Measurements from ENCODE around the gene CHRND.
"Not testable (repeated sequence)": the region's sequence is repeated elsewhere in the genome, so short reads cannot be mapped to it uniquely, and the experiment has no call there.

The CHRND gene

DNA sequence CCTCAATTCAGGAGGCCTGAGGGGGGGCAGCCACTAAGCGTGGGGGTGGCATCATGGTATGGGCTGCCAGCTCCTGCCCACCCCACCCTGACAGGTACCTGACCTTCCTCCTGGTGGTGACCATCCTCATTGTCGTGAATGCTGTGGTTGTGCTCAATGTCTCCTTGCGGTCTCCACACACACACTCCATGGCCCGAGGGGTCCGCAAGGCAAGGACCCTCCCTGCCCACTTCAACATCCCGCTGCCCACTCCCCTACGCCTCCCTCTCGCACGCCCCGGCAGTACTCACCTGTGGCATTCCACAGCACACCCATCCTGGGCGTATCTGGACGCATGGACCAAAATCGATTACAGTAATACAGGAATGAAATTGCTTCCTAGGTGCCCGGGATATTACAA, 17.5 kb downstream of the CHRND start:
- no peak for DNase-seq (ENCODE audit: low read depth)

DNA sequence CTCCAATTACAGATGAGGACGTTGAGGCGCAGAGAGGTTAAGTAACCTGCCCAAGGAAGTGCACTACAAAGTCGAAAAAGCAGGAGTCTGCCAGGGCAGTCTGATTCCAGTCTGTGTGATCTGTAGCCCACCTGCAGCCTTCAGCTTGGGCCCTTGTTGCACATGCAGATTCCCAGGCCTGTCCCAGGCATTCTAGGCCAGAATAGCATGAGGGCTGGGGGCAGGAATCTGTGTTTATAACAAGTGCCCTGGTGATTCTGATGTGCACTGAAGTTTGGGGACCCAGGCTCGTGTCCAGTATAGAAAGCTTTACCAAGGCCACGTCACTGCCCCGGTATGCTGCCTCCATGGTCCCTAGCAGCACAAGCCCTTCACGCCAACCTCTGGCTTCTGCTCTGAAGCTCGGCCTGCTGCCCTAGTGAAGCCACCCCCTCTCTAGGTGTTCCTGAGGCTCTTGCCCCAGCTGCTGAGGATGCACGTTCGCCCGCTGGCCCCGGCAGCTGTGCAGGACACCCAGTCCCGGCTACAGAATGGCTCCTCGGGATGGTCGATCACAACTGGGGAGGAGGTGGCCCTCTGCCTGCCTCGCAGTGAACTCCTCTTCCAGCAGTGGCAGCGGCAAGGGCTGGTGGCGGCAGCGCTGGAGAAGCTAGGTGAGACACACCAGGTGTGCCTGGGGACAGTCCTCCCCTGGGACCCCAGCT, 18.1 kb downstream of the CHRND start:
- DNase-seq (ENCODE audit: low read depth) = no peak

DNA sequence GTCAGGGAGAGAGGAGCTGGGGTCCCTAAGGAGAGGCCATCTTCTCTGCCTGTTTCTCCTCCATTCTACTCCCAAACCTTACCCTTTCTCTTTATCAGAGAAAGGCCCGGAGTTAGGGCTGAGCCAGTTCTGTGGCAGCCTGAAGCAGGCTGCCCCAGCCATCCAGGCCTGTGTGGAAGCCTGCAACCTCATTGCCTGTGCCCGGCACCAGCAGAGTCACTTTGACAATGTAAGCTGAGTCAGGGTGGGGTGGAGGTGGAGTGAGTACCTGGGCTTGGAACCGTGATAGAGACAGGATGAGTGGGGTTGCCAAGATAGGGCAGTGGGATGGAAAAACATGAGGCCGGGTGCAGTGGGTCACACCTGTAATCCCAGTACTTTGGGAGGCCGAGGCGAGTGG, 18.7 kb downstream of the CHRND start:
- DNase-seq (ENCODE audit: low read depth) = no peak

DNA sequence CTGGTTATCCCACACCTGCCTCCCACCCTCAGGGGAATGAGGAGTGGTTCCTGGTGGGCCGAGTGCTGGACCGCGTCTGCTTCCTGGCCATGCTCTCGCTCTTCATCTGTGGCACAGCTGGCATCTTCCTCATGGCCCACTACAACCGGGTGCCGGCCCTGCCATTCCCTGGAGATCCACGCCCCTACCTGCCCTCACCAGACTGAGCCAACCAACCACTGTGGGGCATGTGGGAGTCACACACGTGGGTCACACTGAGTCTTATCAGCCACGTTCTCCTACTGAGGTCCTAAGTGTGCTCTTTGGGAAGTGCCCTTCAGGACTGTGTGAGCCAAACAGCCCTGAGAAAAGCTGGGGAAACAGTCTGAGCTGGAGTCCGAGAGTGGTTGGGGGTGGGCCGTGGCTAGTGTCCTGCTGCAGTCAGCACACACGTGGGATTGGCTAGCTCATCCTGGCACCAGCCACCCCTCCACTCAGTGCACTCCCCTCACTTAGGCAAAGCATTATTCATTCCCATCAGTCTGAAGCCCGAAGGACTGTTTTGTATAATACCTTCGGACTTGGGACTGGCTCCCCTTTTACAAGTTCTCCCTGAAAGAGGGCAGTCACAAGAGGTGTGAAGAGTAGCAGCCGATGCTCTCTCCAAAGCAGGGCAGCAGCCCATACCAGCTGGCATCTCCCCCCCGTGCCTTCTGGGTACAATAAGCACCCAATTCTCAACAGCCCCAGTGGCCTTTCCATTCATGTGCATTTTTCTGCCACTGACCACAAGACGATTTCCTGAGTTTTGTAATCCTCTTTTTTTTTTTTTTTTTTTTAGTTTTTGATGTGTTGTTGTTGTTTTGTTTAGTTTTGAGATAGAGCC, 19.8 kb downstream of the CHRND start:
- no peak for DNase-seq (ENCODE audit: low read depth)

DNA sequence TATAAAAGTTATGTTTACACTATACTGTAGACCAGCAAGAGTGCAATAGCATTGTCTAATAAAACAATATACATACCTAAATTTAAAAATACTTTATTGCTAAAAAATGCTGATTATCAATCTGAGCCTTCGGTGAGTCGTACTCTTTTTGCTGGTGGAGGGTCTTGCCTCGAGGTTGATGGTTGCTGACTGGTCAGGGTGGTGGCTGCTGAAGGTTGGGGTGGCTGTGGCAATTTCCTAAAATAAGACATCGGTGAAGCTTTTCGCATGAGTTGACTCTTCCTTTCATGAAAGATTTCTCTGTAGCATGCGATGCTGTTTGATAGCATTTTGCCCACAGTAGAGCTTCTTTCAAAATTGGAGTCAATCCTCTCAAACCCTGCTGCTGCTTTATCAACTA, 22.0 kb downstream of the CHRND start:
- no peak for DNase-seq (ENCODE audit: low read depth)

DNA sequence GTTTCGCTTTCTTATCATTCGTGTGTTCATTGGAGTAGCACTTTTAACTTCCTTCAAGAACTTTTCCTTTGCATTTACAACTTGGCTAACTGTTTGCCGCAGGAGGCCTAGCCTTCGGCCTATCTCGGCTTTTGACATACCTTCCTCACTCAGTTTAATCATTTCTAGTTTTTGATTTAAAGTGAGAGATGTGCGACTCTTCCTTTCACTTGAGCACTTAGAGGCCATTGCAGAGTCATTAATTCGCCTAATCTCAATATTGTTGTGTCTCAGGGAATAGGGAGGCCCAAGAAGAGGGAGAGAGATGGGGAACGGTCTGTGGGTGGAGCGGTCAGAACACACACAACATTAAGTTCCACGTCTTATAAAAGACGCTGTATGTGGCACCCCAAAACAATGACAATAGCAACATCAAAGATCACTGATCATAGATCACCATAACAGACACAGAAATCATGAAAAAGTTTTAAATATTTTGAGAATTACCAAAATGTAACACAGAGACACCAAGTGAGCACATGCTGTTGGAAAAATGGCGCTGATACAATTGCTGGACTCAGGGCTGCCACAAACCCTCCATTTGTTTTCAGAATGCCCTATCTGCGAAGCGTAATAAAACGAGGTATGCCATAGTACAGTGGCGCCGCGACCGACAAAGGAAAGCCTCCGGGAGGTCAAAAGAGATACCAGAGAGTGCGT, 23.8 kb downstream of the CHRND start:
- peak; percentile 15 for DNase-seq (ENCODE audit: low read depth)

DNA sequence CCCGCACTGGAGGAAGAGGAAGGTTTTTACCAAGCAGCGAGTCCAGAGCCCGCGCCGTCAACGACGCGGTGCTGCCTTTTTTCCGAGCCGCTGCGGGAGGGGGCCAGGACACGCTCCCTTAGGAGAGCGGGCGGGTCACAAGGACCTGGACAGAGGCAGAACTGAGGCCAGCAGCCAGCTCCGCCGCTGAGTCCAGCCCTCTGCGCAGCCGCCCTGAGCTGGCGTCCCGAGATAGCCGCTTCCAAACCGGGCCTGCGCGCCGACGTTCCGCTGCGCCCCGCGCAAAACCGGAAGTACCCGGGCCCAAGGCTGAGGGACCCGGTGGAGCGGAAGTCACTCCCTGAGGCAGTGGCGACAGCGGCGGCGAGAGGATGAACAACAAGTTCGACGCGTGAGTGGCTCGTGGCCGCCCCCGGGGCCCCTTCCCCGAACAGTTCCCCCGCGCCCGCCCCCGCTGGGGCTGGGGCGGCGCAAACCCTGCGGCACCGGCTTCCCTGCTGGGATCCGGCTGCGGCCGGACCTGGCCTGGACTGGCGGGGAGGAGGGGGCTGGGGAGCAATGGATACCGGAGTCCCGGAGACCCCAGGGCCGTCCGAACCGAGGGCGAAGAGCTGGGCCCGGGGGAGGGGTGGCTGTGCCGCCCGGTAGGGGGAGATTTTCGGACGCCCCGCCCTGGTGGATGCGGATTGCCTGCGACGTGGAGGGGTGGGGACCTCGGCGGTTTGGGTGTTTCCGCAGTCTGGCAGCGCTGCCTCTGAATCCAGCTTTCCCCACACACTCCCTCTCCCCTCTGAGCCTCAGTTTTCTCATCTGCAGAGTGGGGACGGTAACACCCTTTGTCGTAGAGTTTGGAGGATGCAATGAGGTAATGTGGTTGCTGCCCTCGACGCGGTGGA, 24.6 kb downstream of the CHRND start, which contains the start of the genes EIF4E2 and TIGD1:
Gene EIF4E2 (plus strand): TSS at position 336 of the 896 bp plus-strand sequence. CDS start 36 bp downstream, at position 372.
Gene TIGD1 (minus strand): TSS at position 204 of the 896 bp plus-strand sequence. CDS start 675 bp downstream, outside the sequence.
- DNase-seq (ENCODE audit: low read depth) = peak; percentile 90

DNA sequence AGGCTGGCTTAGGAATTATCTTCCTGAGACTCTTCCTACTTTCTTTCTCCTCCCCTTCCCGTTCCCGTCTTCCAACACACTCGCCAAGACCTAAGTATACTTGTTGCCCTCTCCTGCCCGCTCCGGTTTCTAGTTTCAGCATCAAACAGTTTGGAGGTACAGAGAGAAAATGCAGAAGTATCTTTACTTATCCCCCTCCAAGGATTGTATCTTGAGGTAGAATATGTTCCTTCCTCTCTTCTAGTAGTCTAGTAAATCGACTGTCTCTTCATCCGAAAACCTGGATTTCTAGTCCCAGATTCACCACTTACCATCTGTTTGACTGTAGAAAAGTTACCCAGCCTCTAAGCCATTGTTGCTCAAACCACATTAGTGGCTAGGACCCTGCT, 25.3 kb downstream of the CHRND start:
- DNase-seq (ENCODE audit: low read depth) = no peak

DNA sequence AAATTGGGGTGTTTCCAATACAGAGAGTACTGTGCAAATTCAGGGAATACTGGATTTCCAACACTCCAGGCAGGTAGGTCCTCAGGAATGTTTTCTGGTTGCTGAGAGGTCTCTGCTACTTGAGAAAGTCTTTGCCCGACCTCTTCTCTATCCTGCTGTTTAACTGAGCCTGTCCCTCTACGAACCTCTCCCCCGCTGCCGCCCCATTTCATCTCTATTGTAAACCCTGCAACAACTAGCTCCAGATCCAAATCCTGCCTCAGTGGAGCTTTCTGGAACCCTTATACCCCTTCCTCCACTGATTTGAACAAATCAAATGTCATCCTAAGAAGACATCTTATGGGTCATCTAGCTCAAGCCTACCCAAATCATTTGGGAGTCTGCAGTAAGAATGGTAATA, 25.8 kb downstream of the CHRND start:
- DNase-seq (ENCODE audit: low read depth) = no peak

DNA sequence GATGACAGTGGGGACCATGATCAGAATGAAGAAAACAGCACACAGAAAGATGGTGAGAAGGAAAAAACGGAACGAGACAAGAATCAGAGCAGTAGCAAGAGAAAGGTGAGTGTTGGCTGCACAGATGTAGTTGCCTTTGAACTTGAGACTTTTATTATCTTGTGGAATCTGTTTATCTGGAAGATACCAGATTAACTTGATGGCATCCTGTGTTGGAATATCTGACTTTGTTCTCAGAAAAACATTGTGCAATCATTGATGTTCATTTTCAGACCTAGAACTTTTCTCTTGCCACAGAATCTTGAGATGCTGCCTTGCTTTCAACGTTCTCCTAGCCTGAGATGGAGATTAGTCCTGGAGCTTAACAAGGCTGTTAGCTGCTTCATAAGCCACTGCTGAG, 30.5 kb downstream of the CHRND start:
- DNase-seq (ENCODE audit: low read depth) = peak; percentile 70

DNA sequence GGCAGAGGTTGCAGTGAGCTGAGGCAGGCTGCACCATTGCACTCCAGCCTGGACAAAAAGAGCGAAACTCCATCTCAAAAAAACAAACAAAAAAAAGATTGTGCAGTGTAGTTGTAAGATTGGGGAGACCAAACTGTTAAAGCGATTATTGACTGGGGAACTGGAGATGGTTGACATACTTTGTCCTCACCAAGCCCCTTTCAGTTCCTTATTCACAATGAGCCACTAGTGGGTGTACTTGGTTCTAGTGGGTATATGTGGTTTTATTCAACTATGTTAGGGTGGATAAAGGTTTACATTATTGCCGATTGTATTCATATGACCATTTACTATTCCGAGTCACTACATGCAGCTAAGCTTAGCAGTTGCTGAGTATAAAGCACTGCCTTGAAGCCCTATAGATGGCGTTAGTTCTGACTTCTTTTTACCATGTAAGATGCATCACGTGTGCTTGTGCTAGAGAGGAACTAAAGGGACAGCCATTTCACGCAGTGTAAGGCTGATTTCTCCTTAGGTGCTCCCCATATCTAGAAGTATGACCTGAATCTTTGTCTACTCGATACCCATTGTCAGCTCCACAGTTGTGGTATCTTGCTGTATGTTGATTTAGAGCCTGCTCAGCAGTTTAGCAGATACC, 36.7 kb downstream of the CHRND start:
- DNase-seq (ENCODE audit: low read depth) = no peak

DNA sequence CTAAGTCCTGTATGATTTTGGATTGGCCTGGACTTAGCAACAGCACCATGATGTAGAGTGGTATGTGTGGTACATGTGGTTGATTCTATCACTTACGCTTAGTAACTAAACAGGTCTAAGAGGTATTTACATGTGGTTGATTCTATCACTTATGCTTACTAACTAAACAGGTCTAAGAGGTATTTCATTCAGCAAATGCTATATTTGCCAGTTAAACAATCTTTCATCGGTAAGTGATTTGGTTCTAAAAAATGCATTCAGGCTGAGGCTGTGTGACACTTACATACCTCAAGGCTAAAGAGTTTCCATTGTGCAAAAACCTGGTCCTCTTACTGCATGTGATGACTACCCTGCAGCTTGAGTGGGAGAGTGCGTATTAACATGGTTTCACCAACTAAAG, 37.6 kb downstream of the CHRND start:
- peak; percentile 52 for DNase-seq (ENCODE audit: low read depth)

DNA sequence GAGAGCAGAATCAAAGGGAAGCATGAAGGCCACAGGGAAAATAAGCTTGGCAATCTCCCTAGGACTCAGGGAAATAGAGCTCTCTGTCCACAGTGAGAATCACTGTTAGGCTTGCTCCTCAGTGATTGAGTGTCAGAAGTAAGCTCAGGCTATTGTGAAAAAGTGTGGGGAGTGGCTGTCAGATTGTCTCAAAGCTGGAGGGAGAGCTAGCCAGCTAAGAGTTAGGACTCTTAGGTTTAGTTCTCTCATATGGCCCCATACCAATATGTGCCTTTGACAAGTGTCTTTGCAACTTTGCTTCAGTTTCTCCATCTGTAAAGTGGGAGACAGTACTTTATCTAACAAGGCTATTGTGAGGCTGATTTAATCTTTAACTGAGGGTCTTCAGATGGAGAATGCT, 41.8 kb downstream of the CHRND start:
- no peak for DNase-seq (ENCODE audit: low read depth)

DNA sequence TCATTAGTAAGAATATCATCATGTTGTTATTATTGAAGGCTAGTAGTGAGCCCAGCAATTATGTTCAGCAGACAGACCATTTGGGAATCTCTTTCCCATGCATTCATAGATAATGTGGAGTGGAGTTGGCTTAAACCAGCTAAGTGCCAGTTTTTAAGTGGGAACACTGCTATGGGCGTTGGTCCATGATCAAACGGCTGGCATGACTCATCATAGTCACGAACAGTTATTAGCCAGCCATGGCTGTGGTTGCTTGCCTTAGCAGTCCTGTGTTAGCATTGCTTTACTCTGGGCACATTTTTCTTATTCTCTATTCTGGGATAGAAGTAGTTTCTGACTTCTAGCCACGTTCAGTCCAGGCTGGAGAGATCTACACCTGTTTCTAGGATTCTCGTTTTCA, 42.2 kb downstream of the CHRND start:
- DNase-seq (ENCODE audit: low read depth) = peak; percentile 33

DNA sequence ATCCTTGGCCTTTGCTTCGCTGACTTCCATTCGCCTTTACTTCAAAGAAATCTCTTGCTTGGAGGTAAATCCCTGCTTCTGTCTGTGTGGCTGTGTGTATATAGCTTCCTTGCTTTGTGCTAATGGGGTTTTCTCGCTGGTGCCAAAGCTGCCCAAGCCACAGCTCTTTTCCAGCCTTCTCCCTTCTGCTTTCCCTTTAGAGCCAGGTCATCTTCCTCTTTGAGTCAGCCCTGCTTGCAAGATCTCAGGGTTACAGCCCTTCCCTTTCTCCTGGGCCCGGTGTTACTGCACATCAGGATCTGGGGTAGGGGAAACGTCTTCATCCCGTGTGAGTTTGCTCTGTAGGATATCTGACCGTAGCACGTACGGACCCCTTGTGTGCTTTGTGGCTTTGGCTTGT, 43.6 kb downstream of the CHRND start:
- no peak for DNase-seq (ENCODE audit: low read depth)

DNA sequence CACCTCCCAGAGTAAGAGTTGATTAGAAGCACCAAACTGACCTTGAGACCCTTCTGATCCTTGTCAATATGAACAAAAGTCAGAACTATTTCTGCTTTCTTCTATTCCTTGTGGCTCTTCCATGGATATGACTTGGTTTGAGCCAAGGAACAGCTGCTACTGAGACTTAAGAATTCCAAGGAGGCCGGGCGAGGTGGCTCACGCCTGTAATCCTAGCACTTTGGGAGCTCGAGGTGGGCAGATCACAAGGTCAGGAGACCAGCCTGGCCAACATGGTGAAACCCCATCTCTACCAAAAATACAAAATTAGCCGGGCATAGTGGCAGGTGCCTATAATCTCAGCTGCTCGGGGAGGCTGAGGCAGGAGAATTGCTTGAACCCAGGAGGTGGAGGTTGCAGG, 44.5 kb downstream of the CHRND start:
- DNase-seq (ENCODE audit: low read depth) = not testable (repeated sequence)

DNA sequence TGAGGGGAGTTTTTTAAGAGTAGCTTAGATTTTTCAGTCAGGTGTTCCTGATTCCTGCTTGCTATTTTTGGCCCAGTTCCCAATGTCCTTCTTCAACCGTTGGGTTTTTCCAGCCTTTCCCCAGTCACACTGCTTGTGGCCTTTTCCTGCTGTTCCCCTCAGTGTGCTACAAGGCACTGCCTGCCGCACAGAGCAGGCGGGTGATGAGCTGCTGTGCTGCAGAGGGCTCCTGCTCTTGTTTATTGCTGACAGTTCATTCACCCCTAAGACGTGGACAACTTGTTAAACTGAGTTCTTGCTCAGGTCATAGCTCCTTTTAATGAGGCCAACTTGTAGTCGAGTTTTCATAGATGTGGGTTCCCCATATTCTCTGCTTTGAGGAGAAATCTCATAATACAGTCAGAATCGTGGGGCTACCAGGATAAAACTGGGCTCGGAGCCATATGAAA, 45.1 kb downstream of the CHRND start:
- no peak for DNase-seq (ENCODE audit: low read depth)

DNA sequence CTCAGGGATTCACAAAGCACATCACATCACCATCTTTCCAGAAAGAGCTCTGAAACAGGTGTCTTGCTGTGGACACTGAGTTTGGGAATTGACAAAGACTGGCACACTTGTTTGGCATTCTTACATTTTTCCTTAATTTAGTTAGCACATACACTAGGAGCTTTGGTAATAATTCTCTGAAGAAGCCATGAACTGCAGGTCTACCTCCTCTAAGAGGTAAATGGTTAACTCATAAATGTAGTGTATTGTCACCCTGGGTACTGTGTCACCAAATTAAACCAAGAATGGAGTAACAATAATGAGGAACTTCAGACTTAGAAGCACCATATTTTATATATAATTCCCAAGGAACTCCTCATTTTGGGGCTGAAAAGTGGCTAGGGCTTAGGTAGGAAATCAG, 47.1 kb downstream of the CHRND start:
- no peak for DNase-seq (ENCODE audit: low read depth)

DNA sequence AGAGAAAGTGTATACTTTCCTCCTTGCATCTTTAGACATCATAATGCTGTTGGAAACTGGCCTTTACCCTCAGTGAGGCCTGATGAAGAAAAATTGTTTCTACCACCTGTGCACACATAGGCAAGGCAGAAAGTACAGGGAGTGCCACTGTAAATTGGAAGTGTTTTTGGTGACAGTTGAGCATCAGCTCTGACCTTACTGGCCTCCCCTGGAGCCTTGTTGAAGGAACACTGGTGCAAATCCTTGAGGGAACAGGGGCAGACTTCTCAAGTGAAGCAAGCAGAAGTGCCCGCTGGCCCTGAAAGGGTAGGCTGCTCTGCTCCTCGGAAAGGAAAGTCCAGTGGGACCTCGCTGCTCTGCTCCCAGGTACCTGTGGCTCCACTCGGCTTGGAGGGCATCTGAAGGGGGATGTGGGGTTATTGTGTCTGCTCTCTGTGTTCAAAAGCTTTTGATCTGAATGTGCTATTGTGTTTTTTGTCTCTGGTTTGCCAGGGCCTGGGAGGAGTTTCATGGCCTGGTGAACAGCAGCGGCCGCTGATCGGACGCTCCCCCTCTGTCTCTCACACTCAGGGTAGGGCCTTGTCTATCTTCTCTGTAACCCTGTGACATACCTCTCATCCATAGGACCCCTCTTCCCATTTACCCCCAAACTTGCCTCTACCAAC, 47.9 kb downstream of the CHRND start:
- DNase-seq (ENCODE audit: low read depth) = no peak

DNA sequence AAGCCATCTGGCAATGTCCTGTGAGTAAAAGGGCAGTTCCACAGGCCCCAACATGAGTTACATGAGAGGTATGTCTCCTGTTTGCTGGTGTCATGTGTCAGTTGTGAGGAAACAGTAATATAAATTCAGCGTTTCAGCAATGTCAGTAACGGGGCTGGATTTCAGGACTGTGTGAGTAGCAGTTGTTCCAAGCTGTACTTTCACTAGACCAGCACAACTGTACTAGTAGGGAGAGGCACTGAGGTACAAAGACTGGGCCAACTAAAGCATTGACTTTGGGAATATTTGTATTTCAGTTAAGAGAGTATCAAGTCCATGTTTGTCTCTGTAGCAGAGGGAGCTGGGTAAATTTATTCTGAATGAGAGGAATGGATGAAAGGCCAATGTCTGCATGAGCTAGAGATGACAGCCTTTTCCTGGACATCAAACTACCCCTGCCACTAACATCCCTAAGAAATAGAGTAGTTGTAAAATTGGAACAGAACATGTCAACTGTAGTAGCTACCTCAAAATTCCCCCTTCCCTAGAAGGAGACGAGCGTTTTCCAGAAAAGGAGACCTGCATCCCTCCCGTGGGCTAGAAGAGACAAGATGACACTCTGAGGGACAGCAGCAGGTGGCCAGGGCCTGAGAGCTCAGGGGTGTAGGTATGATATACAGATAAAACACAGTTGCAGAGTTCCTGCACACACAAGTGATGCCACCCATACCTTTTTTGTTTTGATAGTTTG, 48.9 kb downstream of the CHRND start:
- DNase-seq (ENCODE audit: low read depth) = no peak

Data from amniotic epithelial cell (primary cell).